ENCODE data around the gene ZNHIT3.

DNA sequence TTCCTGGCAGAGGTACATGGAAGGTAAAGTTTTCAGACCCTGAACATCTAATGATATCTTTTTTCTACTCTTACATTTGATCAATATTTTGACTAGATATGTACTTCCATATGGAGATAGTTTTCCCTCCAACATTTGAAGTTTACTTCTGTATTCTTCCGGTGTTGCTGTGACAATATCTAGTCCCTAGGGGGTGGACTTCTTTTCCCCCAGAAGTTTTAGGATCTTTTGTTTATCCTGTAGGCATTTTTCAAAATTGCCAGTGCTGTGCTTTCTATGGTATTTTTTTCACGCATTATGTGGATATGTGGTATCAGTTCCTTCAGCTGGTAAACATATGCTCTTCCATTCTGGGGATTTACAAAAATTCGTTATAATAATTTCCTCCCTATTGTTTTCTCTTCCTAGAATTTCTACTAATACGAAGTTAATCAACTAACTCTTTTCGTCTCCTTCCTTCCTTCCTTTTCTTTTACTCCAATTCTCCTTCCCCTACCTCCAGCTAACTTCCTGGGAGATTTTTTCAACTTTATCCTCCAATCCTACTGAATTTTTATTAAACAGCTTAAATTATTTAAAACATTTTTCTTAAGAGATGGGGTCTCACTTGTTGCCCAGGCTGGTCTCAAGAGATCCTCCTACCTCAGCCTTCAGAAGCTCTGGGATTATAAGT, 26.1 kb upstream of the ZNHIT3 start:
- TF ChIP-seq, protein P1, sequence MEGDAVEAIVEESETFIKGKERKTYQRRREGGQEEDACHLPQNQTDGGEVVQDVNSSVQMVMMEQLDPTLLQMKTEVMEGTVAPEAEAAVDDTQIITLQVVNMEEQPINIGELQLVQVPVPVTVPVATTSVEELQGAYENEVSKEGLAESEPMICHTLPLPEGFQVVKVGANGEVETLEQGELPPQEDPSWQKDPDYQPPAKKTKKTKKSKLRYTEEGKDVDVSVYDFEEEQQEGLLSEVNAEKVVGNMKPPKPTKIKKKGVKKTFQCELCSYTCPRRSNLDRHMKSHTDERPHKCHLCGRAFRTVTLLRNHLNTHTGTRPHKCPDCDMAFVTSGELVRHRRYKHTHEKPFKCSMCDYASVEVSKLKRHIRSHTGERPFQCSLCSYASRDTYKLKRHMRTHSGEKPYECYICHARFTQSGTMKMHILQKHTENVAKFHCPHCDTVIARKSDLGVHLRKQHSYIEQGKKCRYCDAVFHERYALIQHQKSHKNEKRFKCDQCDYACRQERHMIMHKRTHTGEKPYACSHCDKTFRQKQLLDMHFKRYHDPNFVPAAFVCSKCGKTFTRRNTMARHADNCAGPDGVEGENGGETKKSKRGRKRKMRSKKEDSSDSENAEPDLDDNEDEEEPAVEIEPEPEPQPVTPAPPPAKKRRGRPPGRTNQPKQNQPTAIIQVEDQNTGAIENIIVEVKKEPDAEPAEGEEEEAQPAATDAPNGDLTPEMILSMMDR (IDR thresholded peaks at IDR 0.05), result no peak
- no peak for TF ChIP-seq POLR2A (IDR thresholded peaks at IDR 0.05)

Measured in thyroid gland (tissue), 4 donors.